GM23338 (cell line): ENCODE data around the gene DUSP1. TPM values are rescaled to one million over a fixed set of nuclear protein-coding genes. Genes with fewer than 3 reads are reported as not detected.

ENCODE experiments used
- ATAC-seq: fragments of 200-7000 bp; cut with Tn5 transposase; 3 replicates; pipeline ENCODE4 v1.9.1; 2020
- DNase-seq: peaks from one replicate; pipeline ENCODE4 v3.0.0-alpha.2; 2015; ENCODE audit warnings: low spot score
- H2AFZ ChIP-seq: fragments of 200-600 bp; sonication (generic); 2 replicates; pipeline ENCODE4 v1.8.0; 2016; ENCODE audit warnings: antibody characterized with exemption, mild to moderate bottlenecking, moderate library complexity
- H3F3A ChIP-seq: fragments of 200-600 bp; sonication (generic); replicated peaks from 2 replicates; pipeline ENCODE4 v1.8.0; 2017; ENCODE audit warnings: antibody characterized with exemption, mixed run types, low read depth
- H3K27ac ChIP-seq: fragments of 200-600 bp; sonication (generic); 2 replicates; pipeline ENCODE4 v1.6.1; 2016; ENCODE audit warnings: low read depth
- H3K27me3 ChIP-seq: fragments of 200-600 bp; sonication (generic); 2 replicates; pipeline ENCODE4 v1.8.0; 2016; ENCODE audit warnings: mild to moderate bottlenecking, mixed run types, moderate library complexity; ENCODE audit not compliant: insufficient read depth
- H3K36me3 ChIP-seq: fragments of 200-600 bp; sonication (generic); 2 replicates; pipeline ENCODE4 v1.8.0; 2016; ENCODE audit warnings: mild to moderate bottlenecking; ENCODE audit not compliant: insufficient read depth
- H3K4me1 ChIP-seq: fragments of 200-600 bp; sonication (generic); 2 replicates; pipeline ENCODE4 v1.8.0; 2016; ENCODE audit warnings: mild to moderate bottlenecking, moderate library complexity; ENCODE audit not compliant: insufficient read depth
- H3K4me2 ChIP-seq: fragments of 200-600 bp; sonication (generic); 2 replicates; pipeline ENCODE4 v1.7.1; 2017; ENCODE audit warnings: mixed run types
- H3K4me3 ChIP-seq: fragments of 200-600 bp; sonication (generic); 2 replicates; pipeline ENCODE4 v1.6.1; 2016; ENCODE audit warnings: mixed run types
- H3K79me2 ChIP-seq: fragments of 200-600 bp; sonication (generic); replicated peaks from 2 replicates; pipeline ENCODE4 v1.8.0; 2017; ENCODE audit warnings: mild to moderate bottlenecking; ENCODE audit not compliant: insufficient read depth
- H3K9me2 ChIP-seq: fragments of 200-600 bp; sonication (generic); 2 replicates; pipeline ENCODE4 v1.8.0; 2017; ENCODE audit not compliant: insufficient read depth
- H4K20me1 ChIP-seq: fragments of 200-600 bp; sonication (generic); replicated peaks from 2 replicates; pipeline ENCODE4 v1.8.0; 2017; ENCODE audit warnings: mild to moderate bottlenecking; ENCODE audit not compliant: insufficient read depth
- H3K27ac Mint-ChIP-seq: 2 replicates; pipeline ENCODE4 v1.8.0; 2020; ENCODE audit warnings: inconsistent platforms, mild to moderate bottlenecking, moderate library complexity, mixed read lengths
- H3K27me3 Mint-ChIP-seq: 3 replicates; pipeline ENCODE4 v1.8.0; 2022; ENCODE audit warnings: low read depth, mild to moderate bottlenecking, moderate library complexity, mixed read lengths, inconsistent platforms; ENCODE audit not compliant: insufficient read depth, poor library complexity
- H3K36me3 Mint-ChIP-seq: 3 replicates; pipeline ENCODE4 v1.8.0; 2021; ENCODE audit warnings: low read depth, mild to moderate bottlenecking, inconsistent platforms, moderate library complexity, mixed read lengths
- H3K4me1 Mint-ChIP-seq: 3 replicates; pipeline ENCODE4 v1.8.0; 2020; ENCODE audit warnings: mild to moderate bottlenecking, inconsistent platforms, mixed read lengths
- H3K4me3 Mint-ChIP-seq: 3 replicates; pipeline ENCODE4 v1.8.0; 2021; ENCODE audit warnings: moderate library complexity, mild to moderate bottlenecking, inconsistent platforms, mixed read lengths
- H3K9me3 Mint-ChIP-seq: 3 replicates; pipeline ENCODE4 v1.8.0; 2020; ENCODE audit warnings: moderate library complexity, mild to moderate bottlenecking, inconsistent platforms, mixed read lengths
- JUNB ChIP-seq: IDR thresholded peaks from one replicate; pipeline ENCODE4 v1.6.1; 2016; ENCODE audit warnings: antibody characterized with exemption; ENCODE audit not compliant: unreplicated experiment
- POLR2AphosphoS5 ChIP-seq: IDR thresholded peaks from 2 replicates; pipeline ENCODE4 v1.6.1; 2016; ENCODE audit warnings: antibody characterized with exemption, low read depth
- STAT1 ChIP-seq: IDR thresholded peaks from one replicate; pipeline ENCODE4 v1.6.1; 2016; ENCODE audit warnings: antibody characterized with exemption; ENCODE audit not compliant: unreplicated experiment
- ZNF331 ChIP-seq: fragments of 250-450 bp; sonication (Bioruptor Pico); IDR thresholded peaks from 2 replicates; pipeline ENCODE4 v1.5.0; 2020; ENCODE audit warnings: low read depth, mild to moderate bottlenecking, moderate library complexity
- polyA plus RNA-seq: library from polyadenylated mRNA; unstranded; fragments of >200 nt; fragmentation: Nextera tagmentation; extraction: Ambion mirVana; gene quantifications from 2 replicates; pipeline ENCODE4 v1.2.1, GENCODE V29; 2016
- total RNA-seq: library from RNA; depleted of rRNA; stranded (reverse); fragments of >200 nt; shearing (Covaris generic); gene quantifications from 2 replicates; pipeline ENCODE4 v1.2.3, GENCODE V29; 2014
- TF ChIP-seq, protein P1 (sequence below): IDR thresholded peaks from one replicate; pipeline ENCODE4 v1.6.1; 2018; ENCODE audit warnings: antibody characterized with exemption; ENCODE audit not compliant: unreplicated experiment
- TF ChIP-seq, protein P2 (sequence below), 2 experiments: fragments of 200-600 bp in 1 of 2; sonication (generic) in 1 of 2; conservative IDR thresholded peaks; 2 replicates each; pipeline versions ENCODE4 v1.5.1 to v1.6.1; 2016 to 2017; ENCODE audit warnings: antibody characterized with exemption in 2 of 2, low read depth in 2 of 2, mild to moderate bottlenecking in 2 of 2, moderate library complexity in 1 of 2

The DUSP1 gene
- total and polyA plus RNA-seq, 2 experiments from 2014 or later: 9.7 to 17.2 TPM

DNA sequence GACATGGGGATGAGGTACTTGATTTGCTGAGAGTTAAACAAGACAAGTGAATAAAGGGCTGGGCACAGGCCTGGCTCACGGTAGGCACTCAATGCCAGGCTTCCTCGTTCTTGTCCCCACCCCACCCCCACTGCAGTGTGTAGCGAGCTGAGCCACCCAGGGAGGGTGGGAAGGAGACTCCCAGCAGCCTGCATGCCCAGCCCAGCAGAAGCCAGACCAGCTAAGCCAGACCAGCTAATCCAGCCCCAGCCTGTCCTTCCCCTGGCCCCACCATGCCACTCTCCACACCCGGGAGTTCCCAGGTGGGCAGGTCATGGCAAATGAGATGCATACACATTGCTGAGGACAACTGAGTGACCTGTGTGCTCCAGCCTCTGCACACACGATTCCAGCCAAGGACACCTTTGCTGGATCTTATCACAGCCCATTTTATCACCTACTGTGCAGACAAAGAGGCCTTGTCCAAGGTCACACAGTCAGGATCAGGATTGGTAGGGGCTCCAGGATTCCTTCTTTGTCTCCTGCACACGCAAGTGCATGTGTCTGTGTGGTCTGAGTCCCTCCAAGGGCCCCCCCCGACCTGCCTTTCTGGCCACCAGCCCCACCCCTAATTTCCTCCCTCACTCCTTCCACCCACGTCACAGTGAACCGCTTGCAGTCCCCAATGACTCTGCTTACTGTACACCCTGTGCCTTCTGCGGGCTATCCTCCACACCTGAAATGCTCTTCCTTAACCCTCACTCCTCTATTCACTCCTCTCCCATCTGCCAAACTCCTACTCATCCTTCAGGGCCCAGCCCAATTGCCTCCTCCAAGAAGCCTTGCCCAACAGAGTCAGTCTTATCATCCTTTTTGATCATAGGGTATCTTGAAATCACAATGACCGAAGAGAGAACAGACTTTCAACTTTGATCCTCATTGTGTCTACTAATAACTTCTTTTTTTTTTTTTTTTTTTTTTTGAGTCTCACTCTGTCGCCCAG lies 26.6 kb downstream of the DUSP1 start:
- no peak overlapping the region for H3K27ac Mint-ChIP-seq
- Histone ChIP-seq H3K27ac (no peak overlapping the region), H3K36me3 (peaks cover 6% of the 10 kb centered on the region; the same call in 1 of the 2 replicates), H3K4me2 (no peak overlapping the region), H2AFZ (no peak overlapping the region), H3K27me3 (peaks cover 20% of the 10 kb centered on the region), H3K79me2 (no peaks in the 10 kb centered on the region), H3F3A (peaks cover 14% of the 10 kb centered on the region; the same call in 1 of the 2 replicates), H3K9me2 (no peaks in the 10 kb centered on the region), H3K4me1 (peaks cover 6% of the 10 kb centered on the region), H3K4me3 (no peak overlapping the region), H4K20me1 (no peaks in the 10 kb centered on the region)
- peaks cover 9% of the 10 kb centered on the region for H3K27me3 Mint-ChIP-seq
- TF ChIP-seq ZNF331 (CRISPR knock-in tag): no peak
- TF ChIP-seq, protein P1, sequence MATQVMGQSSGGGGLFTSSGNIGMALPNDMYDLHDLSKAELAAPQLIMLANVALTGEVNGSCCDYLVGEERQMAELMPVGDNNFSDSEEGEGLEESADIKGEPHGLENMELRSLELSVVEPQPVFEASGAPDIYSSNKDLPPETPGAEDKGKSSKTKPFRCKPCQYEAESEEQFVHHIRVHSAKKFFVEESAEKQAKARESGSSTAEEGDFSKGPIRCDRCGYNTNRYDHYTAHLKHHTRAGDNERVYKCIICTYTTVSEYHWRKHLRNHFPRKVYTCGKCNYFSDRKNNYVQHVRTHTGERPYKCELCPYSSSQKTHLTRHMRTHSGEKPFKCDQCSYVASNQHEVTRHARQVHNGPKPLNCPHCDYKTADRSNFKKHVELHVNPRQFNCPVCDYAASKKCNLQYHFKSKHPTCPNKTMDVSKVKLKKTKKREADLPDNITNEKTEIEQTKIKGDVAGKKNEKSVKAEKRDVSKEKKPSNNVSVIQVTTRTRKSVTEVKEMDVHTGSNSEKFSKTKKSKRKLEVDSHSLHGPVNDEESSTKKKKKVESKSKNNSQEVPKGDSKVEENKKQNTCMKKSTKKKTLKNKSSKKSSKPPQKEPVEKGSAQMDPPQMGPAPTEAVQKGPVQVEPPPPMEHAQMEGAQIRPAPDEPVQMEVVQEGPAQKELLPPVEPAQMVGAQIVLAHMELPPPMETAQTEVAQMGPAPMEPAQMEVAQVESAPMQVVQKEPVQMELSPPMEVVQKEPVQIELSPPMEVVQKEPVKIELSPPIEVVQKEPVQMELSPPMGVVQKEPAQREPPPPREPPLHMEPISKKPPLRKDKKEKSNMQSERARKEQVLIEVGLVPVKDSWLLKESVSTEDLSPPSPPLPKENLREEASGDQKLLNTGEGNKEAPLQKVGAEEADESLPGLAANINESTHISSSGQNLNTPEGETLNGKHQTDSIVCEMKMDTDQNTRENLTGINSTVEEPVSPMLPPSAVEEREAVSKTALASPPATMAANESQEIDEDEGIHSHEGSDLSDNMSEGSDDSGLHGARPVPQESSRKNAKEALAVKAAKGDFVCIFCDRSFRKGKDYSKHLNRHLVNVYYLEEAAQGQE: no peak
- TF ChIP-seq, protein P2, sequence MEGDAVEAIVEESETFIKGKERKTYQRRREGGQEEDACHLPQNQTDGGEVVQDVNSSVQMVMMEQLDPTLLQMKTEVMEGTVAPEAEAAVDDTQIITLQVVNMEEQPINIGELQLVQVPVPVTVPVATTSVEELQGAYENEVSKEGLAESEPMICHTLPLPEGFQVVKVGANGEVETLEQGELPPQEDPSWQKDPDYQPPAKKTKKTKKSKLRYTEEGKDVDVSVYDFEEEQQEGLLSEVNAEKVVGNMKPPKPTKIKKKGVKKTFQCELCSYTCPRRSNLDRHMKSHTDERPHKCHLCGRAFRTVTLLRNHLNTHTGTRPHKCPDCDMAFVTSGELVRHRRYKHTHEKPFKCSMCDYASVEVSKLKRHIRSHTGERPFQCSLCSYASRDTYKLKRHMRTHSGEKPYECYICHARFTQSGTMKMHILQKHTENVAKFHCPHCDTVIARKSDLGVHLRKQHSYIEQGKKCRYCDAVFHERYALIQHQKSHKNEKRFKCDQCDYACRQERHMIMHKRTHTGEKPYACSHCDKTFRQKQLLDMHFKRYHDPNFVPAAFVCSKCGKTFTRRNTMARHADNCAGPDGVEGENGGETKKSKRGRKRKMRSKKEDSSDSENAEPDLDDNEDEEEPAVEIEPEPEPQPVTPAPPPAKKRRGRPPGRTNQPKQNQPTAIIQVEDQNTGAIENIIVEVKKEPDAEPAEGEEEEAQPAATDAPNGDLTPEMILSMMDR (conservative IDR thresholded peaks at IDR 0.05; ENCODE audit: low read depth in 2 of 2): no peak
- TF ChIP-seq STAT1: no peak
- no peak for TF ChIP-seq POLR2AphosphoS5
- H3K9me3 Mint-ChIP-seq: peaks cover 14% of the 10 kb centered on the region; the same call in 2 of the 3 replicates
- H3K4me3 Mint-ChIP-seq: no peak overlapping the region
- H3K4me1 Mint-ChIP-seq: peaks cover 3% of the 10 kb centered on the region; the same call in 2 of the 3 replicates
- no peak for ATAC-seq
- no peak for DNase-seq
- peaks cover 6% of the 10 kb centered on the region; the same call in 1 of the 3 replicates for H3K36me3 Mint-ChIP-seq

DNA sequence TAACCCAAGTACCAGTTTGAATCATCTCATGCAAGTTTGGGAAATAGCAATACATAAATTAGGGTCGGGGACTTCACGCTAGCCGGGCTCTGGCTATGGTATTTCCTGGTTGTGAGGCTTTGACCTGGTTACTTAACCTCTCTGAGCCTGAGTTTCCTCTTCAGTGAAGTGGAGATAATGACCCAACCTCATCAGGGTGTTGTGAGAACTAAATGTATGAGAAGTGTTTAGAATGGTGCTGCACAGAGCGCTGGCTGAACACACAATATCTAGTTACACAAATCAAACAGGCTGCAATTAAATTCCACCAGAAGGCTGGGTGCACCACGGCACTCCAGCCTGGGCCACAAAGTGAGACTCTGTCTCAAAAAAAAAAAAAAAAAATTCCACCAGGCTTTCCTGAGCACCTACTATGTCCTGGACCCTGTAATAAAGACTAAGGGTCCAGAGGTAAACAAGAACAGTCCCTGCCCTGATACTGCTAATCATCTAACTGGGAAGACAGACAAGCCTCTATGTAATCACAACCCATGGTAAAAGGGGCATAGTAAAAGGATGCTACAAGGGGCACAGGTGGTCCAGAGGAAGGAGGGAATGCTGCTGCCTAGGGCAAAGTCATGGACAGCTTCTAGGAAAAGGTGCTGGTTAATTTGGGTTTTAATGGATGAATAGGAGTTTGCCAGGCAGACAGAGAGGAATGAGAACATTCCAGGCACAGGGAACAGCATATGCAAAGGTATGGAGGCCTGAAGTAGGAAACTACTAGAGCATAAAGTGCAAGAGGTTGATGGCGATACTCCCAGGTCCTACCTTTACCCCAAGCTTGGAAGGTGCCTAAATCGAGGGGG lies 27.7 kb downstream of the DUSP1 start:
- H3K36me3 ChIP-seq: peaks cover 6% of the 10 kb centered on the region; the same call in 1 of the 2 replicates
- peaks cover 6% of the 10 kb centered on the region for H3K4me1 ChIP-seq
- no peaks in the 10 kb centered on the region for H4K20me1 ChIP-seq
- no peaks in the 10 kb centered on the region for H3K9me2 ChIP-seq
- H3K79me2 ChIP-seq: no peaks in the 10 kb centered on the region
- DNase-seq (no peak), ATAC-seq (no peak)
- no peak overlapping the region for H3K27ac Mint-ChIP-seq
- peaks cover 8% of the 10 kb centered on the region for H3K27me3 Mint-ChIP-seq
- TF ChIP-seq JUNB: no peak
- H3K4me3 Mint-ChIP-seq: no peak overlapping the region
- peaks cover 12% of the 10 kb centered on the region for H3K27me3 ChIP-seq
- H3K27ac ChIP-seq: no peak overlapping the region
- H3K4me1 Mint-ChIP-seq: peaks cover 3% of the 10 kb centered on the region; the same call in 2 of the 3 replicates
- H3F3A ChIP-seq: peaks cover 7% of the 10 kb centered on the region; the same call in 1 of the 2 replicates
- H3K4me2 ChIP-seq: no peak overlapping the region
- H3K36me3 Mint-ChIP-seq: peaks cover 6% of the 10 kb centered on the region; the same call in 1 of the 3 replicates
- peaks cover 14% of the 10 kb centered on the region; the same call in 2 of the 3 replicates for H3K9me3 Mint-ChIP-seq
- no peak overlapping the region for H2AFZ ChIP-seq
- H3K4me3 ChIP-seq: no peak overlapping the region
